Erythroblast (primary cell): ENCODE data around the gene MAST4.

Source experiments
- DNase-seq, 2 experiments: peaks; one replicate each; lab custom pipeline; 2025; lab: John Stamatoyannopoulos, UW
- GATA1 ChIP-seq: IDR thresholded peaks from 2 replicates; pipeline ENCODE4 v1.6.1; 2011; ENCODE audit warnings: low read depth, mild to moderate bottlenecking, control low read depth, low read length, moderate library complexity
- POLR2A ChIP-seq: IDR thresholded peaks from 2 replicates; pipeline ENCODE4 v1.6.1; 2011; ENCODE audit warnings: mild to moderate bottlenecking, low read length

The MAST4 gene

GRCh38 chr5:66824476-66824875 is 228.3 kb downstream of the MAST4 start:
- no peak for TF ChIP-seq GATA1
- TF ChIP-seq POLR2A = no peak
- no peak for DNase-seq

- no peak for TF ChIP-seq GATA1
- TF ChIP-seq POLR2A = no peak
- no peak for DNase-seq
Measured at GRCh38 chr5:66826263-66826662, 230.1 kb downstream of the MAST4 start.

- TF ChIP-seq POLR2A = no peak
- TF ChIP-seq GATA1 = no peak
- DNase-seq = no peak
Measured at GRCh38 chr5:66826696-66827095, 230.5 kb downstream of the MAST4 start.

GRCh38 chr5:66828046-66828547 is 231.9 kb downstream of the MAST4 start:
- no peak for TF ChIP-seq GATA1
- TF ChIP-seq POLR2A = no peak
- no peak for DNase-seq

DNA sequence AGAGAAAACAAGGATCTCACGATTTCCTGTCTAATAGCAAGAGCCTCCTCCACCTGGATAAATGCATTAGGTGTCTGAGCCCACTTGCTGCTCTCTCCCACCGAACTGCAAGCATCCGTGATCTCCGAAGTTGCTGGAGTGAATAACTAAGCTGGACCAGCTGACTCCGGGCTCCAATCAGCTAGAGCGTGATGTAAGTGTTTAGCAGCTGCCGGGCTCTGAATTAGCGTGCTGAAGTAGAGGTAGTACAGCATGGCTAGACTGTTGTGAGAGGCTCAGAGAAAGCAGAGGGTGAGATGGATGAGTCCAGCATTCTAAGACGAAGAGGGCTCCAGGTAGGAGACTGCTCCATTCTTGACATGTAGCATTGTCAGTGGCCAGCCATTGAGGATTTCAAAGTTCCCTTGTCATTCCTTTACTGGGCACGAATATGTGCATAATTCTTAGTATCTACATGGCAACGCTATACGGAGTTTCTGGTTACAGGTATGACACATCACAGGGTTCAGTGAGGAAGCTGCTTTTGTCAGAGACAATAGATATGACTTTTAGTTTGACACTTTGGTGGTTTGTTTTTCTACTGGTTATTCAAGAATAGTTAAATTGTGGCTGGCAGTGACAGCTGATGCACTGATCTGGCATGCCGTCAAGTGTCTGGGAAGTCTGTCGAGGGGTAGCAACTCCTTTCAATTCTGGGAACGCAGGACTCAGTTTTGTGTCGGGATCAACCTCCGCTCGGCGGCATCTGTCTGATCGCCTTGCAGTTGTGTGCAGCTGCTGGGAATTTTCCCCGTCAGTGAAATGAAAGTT is 232.6 kb downstream of the MAST4 start:
- TF ChIP-seq POLR2A (peak; percentile 57), GATA1 (no peak)
- peak; percentile 21 to 22 for DNase-seq

- TF ChIP-seq POLR2A (no peak), GATA1 (no peak)
Measured at GRCh38 chr5:66829358-66829674, 233.1 kb downstream of the MAST4 start.

GRCh38 chr5:66829826-66830225 is 233.6 kb downstream of the MAST4 start:
- TF ChIP-seq POLR2A (no peak), GATA1 (no peak)
- no peak for DNase-seq

More at GRCh38 chr5:66829358-66829674, 233.1 kb downstream of the MAST4 start:
- DNase-seq = no peak

- DNase-seq = no peak
- TF ChIP-seq POLR2A (no peak), GATA1 (no peak)
Measured at GRCh38 chr5:66830636-66831035, 234.4 kb downstream of the MAST4 start.

DNA sequence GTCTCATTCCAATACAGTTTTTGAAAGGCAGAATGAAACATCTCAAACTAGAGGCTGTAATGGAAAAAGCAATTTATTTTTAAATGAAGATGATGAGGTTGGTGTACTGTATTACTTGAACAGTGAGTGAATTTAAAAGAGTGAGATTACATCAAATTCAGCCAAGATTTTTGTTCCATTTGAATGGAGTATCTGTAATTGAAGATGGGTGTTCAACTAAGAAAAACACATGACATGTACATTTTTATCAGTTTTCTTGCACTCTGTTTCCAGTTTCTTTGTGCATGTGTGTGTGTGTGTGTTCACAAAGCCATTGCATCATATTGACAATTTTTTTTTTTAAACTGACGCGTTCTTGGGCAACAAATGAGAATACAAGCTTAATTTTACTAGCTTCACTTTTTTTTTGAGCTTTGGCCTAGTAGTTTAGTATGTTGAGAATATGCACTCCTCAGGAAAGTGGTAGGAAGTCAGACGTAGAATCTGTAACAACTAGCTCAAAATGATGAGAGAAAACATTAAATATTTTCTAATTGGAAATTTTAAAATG is 243.5 kb downstream of the MAST4 start:
- DNase-seq = no peak
- no peak for TF ChIP-seq POLR2A
- TF ChIP-seq GATA1 = no peak

DNA sequence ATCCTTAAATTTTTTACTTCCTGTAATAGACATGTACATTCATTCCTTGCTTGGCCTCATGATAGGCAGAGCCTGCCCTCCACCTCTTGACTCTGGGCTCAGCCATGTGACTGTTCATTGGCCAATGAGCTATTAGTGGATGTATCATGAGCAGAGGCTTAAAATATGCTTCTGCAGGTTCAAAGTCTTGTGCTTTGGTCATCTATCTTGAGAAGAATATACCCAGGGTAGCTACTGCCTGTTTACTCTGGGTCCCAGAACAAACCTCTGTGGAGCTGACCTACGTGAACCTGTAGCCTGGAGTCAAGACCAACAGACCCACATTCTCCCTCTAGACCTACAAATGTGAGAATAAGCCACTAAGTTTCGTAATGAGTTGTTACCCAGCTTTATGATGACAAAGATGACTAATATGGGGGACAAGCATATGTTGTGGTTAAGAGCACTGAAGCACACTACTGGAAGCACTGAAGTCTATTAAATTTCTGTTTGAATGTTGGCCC is 244.4 kb downstream of the MAST4 start:
- no peak for TF ChIP-seq GATA1
- no peak for TF ChIP-seq POLR2A
- DNase-seq = no peak

DNA sequence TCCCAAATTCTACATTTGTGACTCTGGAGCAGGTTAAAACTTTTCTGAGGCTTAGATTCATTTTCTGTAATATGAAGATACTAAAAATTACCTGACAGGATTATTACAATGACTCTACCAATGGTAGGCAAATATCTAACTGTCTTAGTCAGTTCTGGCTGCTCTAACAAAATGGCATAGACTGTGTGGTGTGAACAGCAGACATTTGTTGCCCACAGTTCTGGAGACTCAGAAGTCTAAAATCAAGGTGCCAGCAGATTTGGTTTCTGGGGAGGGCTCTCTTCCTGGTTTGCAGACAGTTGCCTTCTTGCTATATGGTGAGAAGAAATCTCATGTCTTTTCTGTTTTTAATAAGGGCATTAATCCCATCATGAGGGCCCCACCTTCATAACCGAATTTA is 245.1 kb downstream of the MAST4 start:
- TF ChIP-seq POLR2A = no peak
- TF ChIP-seq GATA1 = no peak
- no peak for DNase-seq

- TF ChIP-seq GATA1 = no peak
- TF ChIP-seq POLR2A = no peak
- DNase-seq = no peak
Measured at GRCh38 chr5:66842540-66842939, 246.3 kb downstream of the MAST4 start.

GRCh38 chr5:66843065-66843464 is 246.9 kb downstream of the MAST4 start:
- no peak for DNase-seq
- TF ChIP-seq POLR2A (no peak), GATA1 (no peak)
